Measurements from ENCODE around the gene IGFL2. TPM values are rescaled to one million over a fixed set of nuclear protein-coding genes. Genes with fewer than 3 reads are reported as not detected.
"Not testable (repeated sequence)": the region's sequence is repeated elsewhere in the genome, so short reads cannot be mapped to it uniquely, and the experiment has no call there.

Gene IGFL2
- total RNA-seq, 1 donor from 2014 or later: not detected

GRCh38 chr19:46182476-46182875, 34.4 kb downstream of the IGFL2 start:
- Mint-ChIP-seq H3K27me3 (peaks cover 21% of the 10 kb centered on the region), H3K4me1 (ENCODE audit: low read depth) (peaks cover 14% of the 10 kb centered on the region), H3K36me3 (ENCODE audit: insufficient read depth) (no peaks in the 10 kb centered on the region), H3K4me3 (ENCODE audit: low read depth) (no peak overlapping the region), H3K9me3 (ENCODE audit: low read depth) (no peaks in the 10 kb centered on the region), H3K27ac (no peak overlapping the region)
- no peak for DNase-seq (ENCODE audit: low spot score, unreplicated experiment)
- TF ChIP-seq CTCF (IDR thresholded peaks at IDR 0.05; ENCODE audit: unreplicated experiment): no peak

- peaks cover 23% of the 10 kb centered on the region for H3K27me3 Mint-ChIP-seq
- H3K9me3 Mint-ChIP-seq (ENCODE audit: low read depth); H3K27ac Mint-ChIP-seq; DNase-seq (ENCODE audit: low spot score, unreplicated experiment); H3K36me3 Mint-ChIP-seq (ENCODE audit: insufficient read depth); H3K4me3 Mint-ChIP-seq (ENCODE audit: low read depth); H3K4me1 Mint-ChIP-seq (ENCODE audit: low read depth): not testable (repeated sequence)
Measured at GRCh38 chr19:46184775-46185710, 37.0 kb downstream of the IGFL2 start.

- no peak for DNase-seq (ENCODE audit: low spot score, unreplicated experiment)
- H3K27ac Mint-ChIP-seq: peak overlapping the region; percentile 7
- H3K36me3 Mint-ChIP-seq (ENCODE audit: insufficient read depth): no peaks in the 10 kb centered on the region
- peaks cover 28% of the 10 kb centered on the region for H3K27me3 Mint-ChIP-seq
- peaks cover 8% of the 10 kb centered on the region for H3K4me1 Mint-ChIP-seq (ENCODE audit: low read depth)
- no peak for TF ChIP-seq CTCF (IDR thresholded peaks at IDR 0.05; ENCODE audit: unreplicated experiment)
- H3K4me3 Mint-ChIP-seq (ENCODE audit: low read depth): no peak overlapping the region
- no peaks in the 10 kb centered on the region for H3K9me3 Mint-ChIP-seq (ENCODE audit: low read depth)
Measured at GRCh38 chr19:46186101-46186716, 38.2 kb downstream of the IGFL2 start.

- H3K27ac Mint-ChIP-seq: peak overlapping the region; percentile 7
- H3K9me3 Mint-ChIP-seq (ENCODE audit: low read depth): no peaks in the 10 kb centered on the region
- no peak for TF ChIP-seq CTCF (IDR thresholded peaks at IDR 0.05; ENCODE audit: unreplicated experiment)
- H3K4me1 Mint-ChIP-seq (ENCODE audit: low read depth): peaks cover 8% of the 10 kb centered on the region
- H3K36me3 Mint-ChIP-seq (ENCODE audit: insufficient read depth): no peaks in the 10 kb centered on the region
- no peak for DNase-seq (ENCODE audit: low spot score, unreplicated experiment)
- no peak overlapping the region for H3K4me3 Mint-ChIP-seq (ENCODE audit: low read depth)
- H3K27me3 Mint-ChIP-seq: peaks cover 25% of the 10 kb centered on the region
Measured at GRCh38 chr19:46186717-46187101, 38.7 kb downstream of the IGFL2 start.

GRCh38 chr19:46189971-46190888, 42.2 kb downstream of the IGFL2 start:
- H3K9me3 Mint-ChIP-seq (ENCODE audit: low read depth): no peaks in the 10 kb centered on the region
- no peak for TF ChIP-seq CTCF (IDR thresholded peaks at IDR 0.05; ENCODE audit: unreplicated experiment)
- no peak overlapping the region for H3K4me3 Mint-ChIP-seq (ENCODE audit: low read depth)
- H3K27ac Mint-ChIP-seq: no peak overlapping the region
- H3K27me3 Mint-ChIP-seq: peaks cover 28% of the 10 kb centered on the region
- H3K36me3 Mint-ChIP-seq (ENCODE audit: insufficient read depth): no peaks in the 10 kb centered on the region
- peaks cover 8% of the 10 kb centered on the region for H3K4me1 Mint-ChIP-seq (ENCODE audit: low read depth)
- DNase-seq (ENCODE audit: low spot score, unreplicated experiment): no peak
